T47D (cell line): ENCODE measurements around the gene SLFN12.

ENCODE experiments used
- DNase-seq, 2 experiments: peaks; one replicate each; pipeline versions ENCODE4 v3.0.0 to v3.0.0-alpha.2; 2011 to 2012; ENCODE audit warnings: low read depth in 1 of 2, low spot score in 1 of 2
- JUND ChIP-seq: IDR thresholded peaks from 2 replicates; pipeline ENCODE4 v1.6.1; 2012; ENCODE audit warnings: low read depth
- in situ Hi-C: cut with HindIII; loops from 2 replicates; pipeline ENCODE4 v1.10.0; 2016; ENCODE audit warnings: low sequenced_read_pairs, low pct_unique_long_range_greater_than_20kb

SLFN12 gene

DNA sequence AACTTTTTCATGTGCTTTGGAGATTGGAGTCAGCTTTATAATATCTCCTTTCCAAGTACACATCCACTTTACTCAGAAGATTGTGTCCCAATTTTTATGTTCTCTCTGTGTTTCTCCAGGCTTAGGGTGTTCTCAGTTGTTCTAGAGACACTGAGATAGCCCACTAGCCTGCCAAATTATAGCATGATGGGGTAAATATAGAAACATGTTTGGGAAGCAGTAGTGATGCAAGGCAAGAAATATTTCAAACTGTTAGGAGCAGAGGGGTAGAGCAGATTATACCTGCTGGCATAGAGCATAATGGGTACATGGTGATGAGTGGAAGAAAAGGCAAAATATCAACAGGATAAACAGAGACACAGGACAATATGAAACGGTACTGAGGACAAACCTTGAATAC is 71.3 kb downstream of the SLFN12 start:
- TF ChIP-seq JUND, result no peak
- no peak for DNase-seq
- in situ Hi-C loops, result no loop called here
